Kidney (tissue), 14 donors: Measurements from ENCODE around the gene RBM19. TPM values are rescaled to one million over a fixed set of nuclear protein-coding genes. Genes with fewer than 3 reads are reported as not detected.

Source experiments
- DNase-seq, 5 donors: peaks; one replicate each; pipeline ENCODE4 v3.0.0-alpha.2; 2013 to 2020
- FAIRE-seq: peaks from 2 replicates; lab custom pipeline; 2012; peaks lifted over from hg19 to GRCh38; lab: Jason Lieb, UNC
- H3K27ac ChIP-seq, 2 donors: one replicate each; pipeline ENCODE4 v1.7.0; 2013; ENCODE audit warnings: low read depth in 2 of 2, low read length in 2 of 2, inconsistent platforms in 1 of 2
- H3K27me3 ChIP-seq: one replicate; pipeline ENCODE4 v1.7.1; 2013; ENCODE audit warnings: low read length, inconsistent platforms; ENCODE audit not compliant: control insufficient read depth, insufficient read depth
- H3K36me3 ChIP-seq, 3 donors: one replicate each; pipeline versions ENCODE4 v1.7.0 to v1.7.1; 2013; ENCODE audit warnings: low read length in 3 of 3, control low read depth in 1 of 3, inconsistent platforms in 1 of 3; ENCODE audit not compliant: insufficient read depth in 3 of 3, control insufficient read depth in 2 of 3
- H3K4me1 ChIP-seq, 3 donors: one replicate each; pipeline versions ENCODE4 v1.7.0 to v1.7.1; 2013; ENCODE audit warnings: low read length in 3 of 3, inconsistent platforms in 1 of 3, low read depth in 1 of 3; ENCODE audit not compliant: control insufficient read depth in 2 of 3, insufficient read depth in 2 of 3
- H3K4me3 ChIP-seq, 3 donors: one replicate each; pipeline versions ENCODE4 v1.7.0 to v1.8.1; 2013; ENCODE audit warnings: low read length in 3 of 3, control low read depth in 1 of 3, inconsistent platforms in 1 of 3
- H3K9ac ChIP-seq, 3 donors: one replicate each; pipeline versions ENCODE4 v1.7.0 to v1.7.1; 2013; ENCODE audit warnings: low read length in 3 of 3, control low read depth in 1 of 3, inconsistent platforms in 1 of 3
- H3K9me3 ChIP-seq, 3 donors: one replicate each; pipeline versions ENCODE4 v1.7.0 to v1.7.1; 2013; ENCODE audit warnings: low read length in 3 of 3, control low read depth in 1 of 3, inconsistent platforms in 1 of 3; ENCODE audit not compliant: control insufficient read depth in 2 of 3, insufficient read depth in 1 of 3
- CTCF ChIP-seq: IDR thresholded peaks from 3 replicates; pipeline ENCODE4 v1.5.1; 2012; ENCODE audit warnings: mild to moderate bottlenecking, moderate library complexity, borderline replicate concordance; ENCODE audit not compliant: insufficient read depth; ENCODE audit errors: extremely low read depth
- intact Hi-C: fragments of 100-400 bp; cut with DNase I; formaldehyde crosslinking; loops from one replicate; pipeline ENCODE4 v1.11.1; 2022
- polyA plus RNA-seq: library from polyadenylated mRNA; stranded (reverse); fragments of 350-450 nt; fragmentation: Illumina TruSeq; extraction: RNeasy Lipid Tissue Mini Kit (QIAGEN cat#74804); gene quantifications from one replicate; pipeline ENCODE4 v1.2.3, GENCODE V29; 2014; ENCODE audit warnings: low read depth, low replicate concordance; ENCODE audit not compliant: insufficient read depth
- total RNA-seq: library from RNA; stranded (reverse); fragmentation: NEBNext Ultra II Directional; extraction: Animal tissue kit (Norgen Biotek cat#: 25700); gene quantifications from one replicate; pipeline ENCODE4 v1.2.1, GENCODE V29; 2021
- donor health status: control.
- donor health status: control.
- donor health status: control.
- donor health status: control.
- donor health status: control.
- donor health status: DM: yes; HTN: yes; CAD: no.
- donor health status: Normal renal cell carcinoma (clear cell type).

RBM19 gene
- total and polyA plus RNA-seq, 2 donors from 2014 or later = 12.3 to 34.7 TPM

- H3K27me3 ChIP-seq = no peaks in the 10 kb centered on the region
- DNase-seq (no peak), FAIRE-seq (no peak)
- no peak for TF ChIP-seq CTCF
- no peaks in the 10 kb centered on the region for H3K36me3 ChIP-seq
- intact Hi-C loops = no loop called here
- no peak overlapping the region for H3K27ac ChIP-seq
- H3K9me3 ChIP-seq = no peaks in the 10 kb centered on the region
- H3K4me3 ChIP-seq = no peak overlapping the region
- no peaks in the 10 kb centered on the region for H3K4me1 ChIP-seq
- no peak overlapping the region for H3K9ac ChIP-seq
Measured at GRCh38 chr12:113973109-113973904, 7.2 kb upstream of the RBM19 start.

GRCh38 chr12:113971392-113971791 lies 5.3 kb upstream of the RBM19 start:
- FAIRE-seq (no peak), DNase-seq (no peak)
- H3K36me3 ChIP-seq = no peaks in the 10 kb centered on the region
- no peaks in the 10 kb centered on the region for H3K9me3 ChIP-seq
- TF ChIP-seq CTCF = no peak
- peaks cover 0 to 6% (median 0%) of the 10 kb centered on the region in 3 donors for H3K4me1 ChIP-seq
- intact Hi-C loops = no loop called here
- H3K9ac ChIP-seq = no peak overlapping the region
- H3K27ac ChIP-seq = no peak overlapping the region
- H3K27me3 ChIP-seq = no peaks in the 10 kb centered on the region
- no peak overlapping the region for H3K4me3 ChIP-seq

- Histone ChIP-seq H3K27ac (no peak overlapping the region), H3K4me3 (no peak overlapping the region), H3K36me3 (no peaks in the 10 kb centered on the region), H3K9me3 (no peaks in the 10 kb centered on the region), H3K4me1 (peaks cover 0 to 11% (median 2%) of the 10 kb centered on the region in 3 donors), H3K9ac (no peak overlapping the region), H3K27me3 (no peaks in the 10 kb centered on the region)
- no peak for FAIRE-seq
- DNase-seq = no peak
- TF ChIP-seq CTCF = no peak
- intact Hi-C loops = no loop called here
Measured at GRCh38 chr12:113970211-113970610, 4.1 kb upstream of the RBM19 start.
